MCF 10A (cell line): ENCODE data around the gene XPC. TPM values are rescaled to one million over a fixed set of nuclear protein-coding genes. Genes with fewer than 3 reads are reported as not detected.

ENCODE experiments used
- BruUV-seq: library from RNA; stranded (reverse); fragments of 400-500 nt; replicated peaks from 2 replicates; lab custom pipeline; 2021; lab: Mats Ljungman, UMichigan
- CTCF ChIA-PET: fragments of 300-600 bp; sonication (Branson Sonifier 250); formaldehyde crosslinking; extraction: SDS; loops from one replicate; lab custom pipeline; 2021; ENCODE audit warnings: antibody characterized with exemption, inconsistent platforms; lab: Yijun Ruan, JAX
- POLR2A ChIA-PET: fragments of 300-600, 350-650 bp; sonication (Branson Sonifier 250); formaldehyde crosslinking; extraction: SDS; loops from one replicate; lab custom pipeline; 2020; ENCODE audit warnings: antibody characterized with exemption, inconsistent platforms; lab: Yijun Ruan, JAX
- DNase-seq: peaks from one replicate; pipeline ENCODE4 v3.0.0-alpha.2; 2018; ENCODE audit not compliant: unreplicated experiment
- H3K27ac Mint-ChIP-seq: one replicate; pipeline ENCODE4 v1.8.0; 2022; ENCODE audit warnings: mild to moderate bottlenecking, low read depth, mixed read lengths; ENCODE audit not compliant: unreplicated experiment
- H3K27me3 Mint-ChIP-seq: one replicate; pipeline ENCODE4 v1.8.0; 2022; ENCODE audit warnings: mixed read lengths; ENCODE audit not compliant: insufficient read depth, unreplicated experiment
- H3K36me3 Mint-ChIP-seq: one replicate; pipeline ENCODE4 v1.8.0; 2022; ENCODE audit warnings: mild to moderate bottlenecking, moderate library complexity, mixed read lengths; ENCODE audit not compliant: insufficient read depth, unreplicated experiment
- H3K4me1 Mint-ChIP-seq: one replicate; pipeline ENCODE4 v1.8.0; 2022; ENCODE audit warnings: mixed read lengths; ENCODE audit not compliant: insufficient read depth, unreplicated experiment
- H3K4me3 Mint-ChIP-seq: one replicate; pipeline ENCODE4 v1.8.0; 2022; ENCODE audit warnings: mild to moderate bottlenecking, moderate library complexity, mixed read lengths; ENCODE audit not compliant: unreplicated experiment
- H3K9me3 Mint-ChIP-seq: one replicate; pipeline ENCODE4 v1.8.0; 2022; ENCODE audit warnings: mixed read lengths; ENCODE audit not compliant: unreplicated experiment
- CTCF ChIP-seq: fragments of 200-600 bp; IDR thresholded peaks from one replicate; pipeline ENCODE4 v1.8.0; 2022; ENCODE audit warnings: antibody characterized with exemption, mild to moderate bottlenecking; ENCODE audit not compliant: unreplicated experiment
- intact Hi-C: fragments of 100-400 bp; cut with micrococcal nuclease; formaldehyde crosslinking; loops from 2 replicates; pipeline ENCODE4 v1.14.1; 2022
- total RNA-seq: library from RNA; stranded (reverse); gene quantifications from 2 replicates; pipeline ENCODE4 v1.2.3, GENCODE V29; 2022

XPC gene
- total RNA-seq, 1 experiment from 2014 or later: 73.3 TPM

GRCh38 chr3:14140668-14141067 is 37.7 kb downstream of the XPC start:
- no peaks in the 10 kb centered on the region for H3K9me3 Mint-ChIP-seq
- intact Hi-C loops: loop anchor here (5.0 kb wide), 1 partner anchor 37 kb away; the partner anchor contains the start of genes LSM3 and XPC
- H3K27ac Mint-ChIP-seq: no peak overlapping the region
- no TSS peak for BruUV-seq
- no peak for DNase-seq
- peaks cover 58% of the 10 kb centered on the region for H3K4me1 Mint-ChIP-seq
- POLR2A ChIA-PET: interaction anchor here (6.8 to 11.5 kb wide), 2 partner anchors 16 to 36 kb away, joined by 97 to 294 read pairs; partner anchors contain the start of genes CHCHD4, LSM3, TMEM43 and XPC
- no peak overlapping the region for H3K4me3 Mint-ChIP-seq
- CTCF ChIA-PET: interaction anchor here (0.6 to 1.0 kb wide), 2 partner anchors 15 to 34 kb away, joined by 3 to 4 read pairs; no protein-coding TSS in a partner anchor
- no peak for TF ChIP-seq CTCF
- no peaks in the 10 kb centered on the region for H3K27me3 Mint-ChIP-seq
- peaks cover 69% of the 10 kb centered on the region for H3K36me3 Mint-ChIP-seq

DNA sequence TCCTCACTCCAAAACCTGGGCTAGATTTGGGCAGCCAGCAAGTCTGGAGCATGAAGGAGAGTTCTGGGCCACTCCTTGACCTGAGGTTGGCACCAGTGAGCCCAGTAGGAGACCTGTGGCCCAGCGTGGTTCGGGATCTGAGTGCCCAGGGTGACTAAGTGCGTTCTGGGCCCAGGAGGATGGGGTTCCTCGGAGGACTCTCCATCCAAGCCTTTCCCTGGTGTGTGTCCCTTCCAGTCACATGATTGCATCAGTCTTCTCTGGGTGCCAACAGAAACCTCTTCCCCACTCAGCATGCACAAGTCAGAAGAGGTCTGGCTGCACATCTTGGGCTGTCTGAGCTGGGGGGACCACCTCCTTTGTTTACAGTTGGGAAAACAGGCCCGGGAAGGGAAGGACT is 38.6 kb downstream of the XPC start:
- intact Hi-C loops: loop anchor here (5.0 kb wide), 1 partner anchor 38 kb away; the partner anchor contains the start of genes LSM3 and XPC
- Mint-ChIP-seq H3K36me3 (peaks cover 78% of the 10 kb centered on the region), H3K9me3 (no peaks in the 10 kb centered on the region), H3K4me1 (peaks cover 54% of the 10 kb centered on the region), H3K27me3 (no peaks in the 10 kb centered on the region), H3K4me3 (no peak overlapping the region), H3K27ac (no peak overlapping the region)
- ChIA-PET POLR2A (interaction anchor here (11.5 kb wide), 1 partner anchor 15 kb away, joined by 294 read pairs; the partner anchor contains the start of genes CHCHD4 and TMEM43), CTCF (interaction anchor here (0.7 kb wide), 2 partner anchors 254 to 688 kb away, joined by 3 read pairs; no protein-coding TSS in a partner anchor)
- TF ChIP-seq CTCF: no peak
- no TSS peak for BruUV-seq
- no peak for DNase-seq

DNA sequence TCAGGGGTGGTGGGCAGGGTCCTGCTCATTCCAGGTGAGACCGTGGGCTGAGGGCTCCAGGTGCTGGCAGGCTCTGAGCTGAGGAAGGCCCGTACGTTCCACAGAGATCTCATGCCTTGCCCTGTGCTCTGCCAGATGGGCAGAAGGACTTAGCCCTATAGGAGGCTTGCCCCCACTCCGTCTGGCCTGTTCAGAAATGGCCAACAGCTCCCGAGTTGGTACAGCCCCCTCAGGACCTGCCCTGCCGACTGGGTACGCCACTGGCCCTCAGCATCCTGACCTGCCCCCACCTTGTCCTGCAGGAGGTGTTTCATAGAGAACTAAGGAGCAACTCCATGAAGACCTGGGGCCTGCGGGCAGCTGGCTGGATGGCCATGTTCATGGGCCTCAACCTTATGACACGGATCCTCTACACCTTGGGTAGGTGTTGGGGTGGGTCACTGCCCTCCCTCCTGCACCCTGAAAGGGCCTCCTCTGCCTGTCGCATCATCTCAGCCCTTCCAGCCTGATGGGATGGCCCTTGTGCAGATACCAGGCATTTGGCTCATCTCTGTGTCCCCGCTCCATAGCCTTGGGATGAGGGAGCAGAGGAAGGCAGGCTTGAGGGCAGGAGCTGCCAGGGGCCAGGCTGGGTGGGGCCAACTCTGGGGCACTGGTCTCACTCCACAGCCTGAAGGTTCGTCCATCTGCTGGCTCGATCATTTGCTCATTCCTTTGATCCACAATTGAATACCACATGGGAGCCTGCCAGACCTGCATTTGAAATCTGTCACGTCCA is 39.3 kb downstream of the XPC start:
- intact Hi-C loops: no loop called here
- no TSS peak for BruUV-seq
- POLR2A ChIA-PET: interaction anchor here (0.6 to 11.5 kb wide), 2 partner anchors 14 to 1204 kb away, joined by 3 to 294 read pairs; partner anchors contain the start of genes CHCHD4 and TMEM43
- H3K27ac Mint-ChIP-seq: no peak overlapping the region
- H3K4me3 Mint-ChIP-seq: no peak overlapping the region
- peaks cover 85% of the 10 kb centered on the region for H3K36me3 Mint-ChIP-seq
- no peak for TF ChIP-seq CTCF
- H3K4me1 Mint-ChIP-seq: peaks cover 51% of the 10 kb centered on the region
- CTCF ChIA-PET: interaction anchor here (0.6 to 1.0 kb wide), 3 partner anchors 11 to 645 kb away, joined by 3 to 4 read pairs (median 3); no protein-coding TSS in a partner anchor
- H3K27me3 Mint-ChIP-seq: no peaks in the 10 kb centered on the region
- H3K9me3 Mint-ChIP-seq: no peaks in the 10 kb centered on the region
- no peak for DNase-seq
